ENCODE results near the gene P3H4. TPM values are rescaled to one million over a fixed set of nuclear protein-coding genes. Genes with fewer than 3 reads are reported as not detected.
"Not testable (repeated sequence)": the region's sequence is repeated elsewhere in the genome, so short reads cannot be mapped to it uniquely, and the experiment has no call there.

The P3H4 gene
- total RNA-seq, 1 donor from 2014 or later: 9.5 TPM

- DNase-seq: no peak
- Histone ChIP-seq H3K27ac (no peak overlapping the region), H3K4me3 (no peak overlapping the region), H3K9me3 (no peaks in the 10 kb centered on the region), H3K27me3 (no peaks in the 10 kb centered on the region), H3K36me3 (no peaks in the 10 kb centered on the region), H3K4me1 (no peaks in the 10 kb centered on the region)
- TF ChIP-seq, protein P1, sequence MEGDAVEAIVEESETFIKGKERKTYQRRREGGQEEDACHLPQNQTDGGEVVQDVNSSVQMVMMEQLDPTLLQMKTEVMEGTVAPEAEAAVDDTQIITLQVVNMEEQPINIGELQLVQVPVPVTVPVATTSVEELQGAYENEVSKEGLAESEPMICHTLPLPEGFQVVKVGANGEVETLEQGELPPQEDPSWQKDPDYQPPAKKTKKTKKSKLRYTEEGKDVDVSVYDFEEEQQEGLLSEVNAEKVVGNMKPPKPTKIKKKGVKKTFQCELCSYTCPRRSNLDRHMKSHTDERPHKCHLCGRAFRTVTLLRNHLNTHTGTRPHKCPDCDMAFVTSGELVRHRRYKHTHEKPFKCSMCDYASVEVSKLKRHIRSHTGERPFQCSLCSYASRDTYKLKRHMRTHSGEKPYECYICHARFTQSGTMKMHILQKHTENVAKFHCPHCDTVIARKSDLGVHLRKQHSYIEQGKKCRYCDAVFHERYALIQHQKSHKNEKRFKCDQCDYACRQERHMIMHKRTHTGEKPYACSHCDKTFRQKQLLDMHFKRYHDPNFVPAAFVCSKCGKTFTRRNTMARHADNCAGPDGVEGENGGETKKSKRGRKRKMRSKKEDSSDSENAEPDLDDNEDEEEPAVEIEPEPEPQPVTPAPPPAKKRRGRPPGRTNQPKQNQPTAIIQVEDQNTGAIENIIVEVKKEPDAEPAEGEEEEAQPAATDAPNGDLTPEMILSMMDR (IDR thresholded peaks at IDR 0.05): no peak
- intact Hi-C loops (cut with DNase I): no loop called here
- ATAC-seq: no peak
Observed at GRCh38 chr17:41844971-41845370, 33.2 kb upstream of the P3H4 start.

GRCh38 chr17:41840781-41841180 is 29.0 kb upstream of the P3H4 start:
- H3K4me3 ChIP-seq; DNase-seq; H3K36me3 ChIP-seq; ATAC-seq; H3K27me3 ChIP-seq; intact Hi-C loops (cut with DNase I); H3K27ac ChIP-seq; H3K9me3 ChIP-seq; H3K4me1 ChIP-seq: not testable (repeated sequence)

GRCh38 chr17:41839448-41839847 is 27.7 kb upstream of the P3H4 start:
- intact Hi-C loops (cut with DNase I); H3K9me3 ChIP-seq; H3K36me3 ChIP-seq; DNase-seq; H3K27me3 ChIP-seq; H3K27ac ChIP-seq; ATAC-seq; H3K4me3 ChIP-seq: not testable (repeated sequence)
- H3K4me1 ChIP-seq: peaks cover 11% of the 10 kb centered on the region

GRCh38 chr17:41837761-41838538 is 26.2 kb upstream of the P3H4 start, which contains the start of gene KLHL10:
Gene KLHL10, plus strand, starts transcription at chr17:41837825. Its CDS starts 108 bp downstream, at chr17:41837933.
- Histone ChIP-seq H3K27me3 (no peaks in the 10 kb centered on the region), H3K36me3 (peaks cover 1% of the 10 kb centered on the region), H3K4me1 (peaks cover 11% of the 10 kb centered on the region), H3K4me3 (peak within 1 kb of the TSS; percentile 96), H3K27ac (no peak within 1 kb of the TSS), H3K9me3 (no peaks in the 10 kb centered on the region)
- TF ChIP-seq, protein P1 (IDR thresholded peaks at IDR 0.05): no peak
- DNase-seq (peak; percentile 36), ATAC-seq (no peak)
- intact Hi-C loops (cut with DNase I): no loop called here

DNA sequence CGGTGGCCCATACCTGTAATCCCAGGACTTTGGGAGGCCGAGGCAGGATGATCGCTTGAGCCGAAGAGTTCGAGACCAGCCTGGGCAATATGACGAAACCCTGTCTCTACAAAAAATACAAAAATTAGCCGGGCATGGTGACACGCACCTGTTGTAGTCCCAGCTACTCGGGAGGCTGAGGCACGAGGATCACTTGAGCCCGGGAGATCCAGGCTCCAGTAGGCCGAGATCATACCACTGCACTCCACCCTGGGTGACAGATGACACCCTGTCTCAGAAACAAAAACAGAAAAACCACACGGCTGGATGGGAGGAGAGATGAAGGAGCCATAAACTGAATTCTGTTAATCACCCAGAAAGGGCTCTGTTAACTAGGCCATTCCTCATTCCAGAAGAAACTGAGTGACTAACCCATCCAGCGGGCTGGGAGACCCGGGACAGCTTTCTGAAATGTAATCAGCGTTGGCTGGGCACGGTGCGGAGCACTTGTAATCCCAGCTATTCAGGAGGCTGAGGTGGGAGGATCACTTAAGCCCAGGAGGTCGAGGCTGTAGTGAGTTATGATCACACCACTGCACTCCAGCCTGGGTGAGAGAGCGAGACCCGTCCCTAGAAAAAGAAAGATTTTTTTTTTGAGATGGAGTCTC is 24.9 kb upstream of the P3H4 start:
- Histone ChIP-seq H3K4me3 (peak overlapping the region; percentile 96), H3K27ac (peak overlapping the region; percentile 80), H3K27me3 (no peaks in the 10 kb centered on the region), H3K4me1 (peaks cover 11% of the 10 kb centered on the region), H3K9me3 (no peaks in the 10 kb centered on the region), H3K36me3 (peaks cover 14% of the 10 kb centered on the region)
- intact Hi-C loops (cut with DNase I): no loop called here
- TF ChIP-seq, protein P1 (IDR thresholded peaks at IDR 0.05): no peak
- DNase-seq: peak; percentile 23
- ATAC-seq: no peak

DNA sequence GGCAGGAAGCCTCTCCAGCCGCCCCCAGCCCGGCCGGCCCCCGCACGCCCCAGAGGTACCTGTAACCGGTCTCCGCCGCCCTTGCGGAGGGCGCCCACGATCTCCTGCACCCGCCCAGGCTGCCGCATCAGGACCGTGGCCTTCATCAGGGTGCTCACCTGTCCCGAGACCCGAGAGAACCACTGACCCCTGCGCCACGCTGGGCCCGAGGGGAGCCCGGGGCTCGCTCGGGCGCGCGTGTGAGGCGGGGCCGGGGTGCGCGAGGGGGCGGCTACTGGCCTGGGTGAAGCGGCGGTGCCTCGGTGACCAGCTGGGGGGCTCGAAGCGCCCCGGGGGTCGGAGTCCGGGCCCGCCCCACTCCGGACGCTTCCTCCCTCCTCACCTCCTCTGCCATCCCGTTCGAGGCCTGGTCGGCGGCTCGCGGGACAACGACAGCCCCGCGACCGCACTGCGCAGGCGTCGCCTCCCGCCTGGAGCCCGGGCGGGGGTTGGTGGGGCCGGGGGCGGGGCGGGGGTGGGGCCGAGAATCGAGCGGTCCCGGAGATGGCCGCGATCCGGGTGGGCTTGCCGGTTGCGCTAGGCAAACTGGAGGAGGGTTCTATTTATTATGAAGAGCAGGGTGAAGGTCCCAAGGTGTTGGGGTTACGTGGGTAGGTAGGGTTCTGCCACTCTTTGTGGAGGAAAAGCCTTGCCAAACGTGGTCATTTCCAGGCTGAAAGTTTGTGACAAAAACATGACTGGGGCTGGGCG is 24.2 kb upstream of the P3H4 start, which contains the start of gene NT5C3B:
TSS of gene NT5C3B (minus strand) at position 433 of the 750 bp plus-strand sequence. CDS start at position 394, 39 bp downstream.
- ATAC-seq: peak; percentile 95
- Histone ChIP-seq H3K27me3 (no peaks in the 10 kb centered on the region), H3K27ac (peak within 1 kb of the TSS; percentile 80), H3K36me3 (peaks cover 18% of the 10 kb centered on the region), H3K4me3 (peak within 1 kb of the TSS; percentile 96), H3K9me3 (no peaks in the 10 kb centered on the region), H3K4me1 (peaks cover 11% of the 10 kb centered on the region)
- DNase-seq: peak; percentile 84
- intact Hi-C loops (cut with DNase I): no loop called here
- TF ChIP-seq, protein P1 (IDR thresholded peaks at IDR 0.05): no peak
